Stromal cell of bone marrow (primary cell): ENCODE data around the gene SIPA1L3.

Source experiments
- DNase-seq: peaks from one replicate; pipeline ENCODE4 v3.0.0-alpha.2; 2012; ENCODE audit warnings: low read depth

Gene SIPA1L3

DNA sequence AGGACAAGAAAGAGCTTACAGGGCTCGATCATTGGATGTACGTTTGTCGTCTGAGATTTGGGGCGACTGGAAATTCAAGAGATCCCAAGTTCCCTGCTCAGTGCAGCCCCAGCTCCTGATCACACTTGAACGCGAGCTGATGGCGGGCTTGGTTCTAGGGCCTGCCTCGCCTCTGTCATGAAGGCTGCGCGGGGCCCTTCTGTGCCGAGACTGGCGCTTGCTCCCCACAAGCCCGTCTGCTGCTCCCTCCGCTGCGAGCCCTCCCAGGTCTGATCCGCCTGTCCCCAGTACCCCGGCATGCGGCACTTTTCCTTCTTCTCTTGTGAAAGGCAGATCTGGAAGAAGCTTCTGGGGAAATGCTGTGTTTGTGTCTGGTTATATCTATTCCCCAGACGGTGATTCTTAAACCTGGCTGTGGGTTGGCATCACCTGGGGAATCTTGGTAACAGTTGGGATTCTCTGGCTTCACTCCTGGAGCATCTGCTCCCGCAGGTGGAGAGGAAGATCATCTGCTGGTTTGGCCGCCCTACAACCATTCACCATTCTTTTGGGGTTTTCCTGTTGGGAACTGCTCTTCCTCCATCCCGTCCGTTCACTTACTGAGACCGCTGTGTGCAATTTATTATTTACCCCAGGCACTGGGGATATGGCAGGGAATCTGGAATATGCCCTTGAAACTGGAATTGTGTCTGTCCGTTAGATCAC is 43.6 kb downstream of the SIPA1L3 start:
- DNase-seq, result no peak

DNA sequence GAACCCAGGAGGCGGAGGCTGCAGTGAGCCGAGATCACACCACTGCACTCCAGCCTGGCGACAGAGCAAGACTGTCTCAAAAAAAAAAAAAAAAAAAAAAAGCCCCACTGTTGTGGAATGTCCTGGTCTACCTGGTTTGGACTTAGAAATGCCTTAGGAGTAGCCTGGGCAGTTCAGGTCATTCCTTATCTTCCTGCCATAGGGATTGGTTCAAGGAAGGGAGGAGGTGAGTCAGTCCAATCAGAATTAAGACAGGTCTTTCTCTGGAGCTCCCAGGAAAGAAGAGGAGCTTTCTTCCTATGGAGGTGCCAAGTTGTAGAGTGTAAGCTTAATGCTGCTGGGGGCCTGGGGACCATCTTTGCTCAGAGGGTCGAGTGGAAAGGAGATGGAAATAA is 44.8 kb downstream of the SIPA1L3 start:
- DNase-seq, result no peak

DNA sequence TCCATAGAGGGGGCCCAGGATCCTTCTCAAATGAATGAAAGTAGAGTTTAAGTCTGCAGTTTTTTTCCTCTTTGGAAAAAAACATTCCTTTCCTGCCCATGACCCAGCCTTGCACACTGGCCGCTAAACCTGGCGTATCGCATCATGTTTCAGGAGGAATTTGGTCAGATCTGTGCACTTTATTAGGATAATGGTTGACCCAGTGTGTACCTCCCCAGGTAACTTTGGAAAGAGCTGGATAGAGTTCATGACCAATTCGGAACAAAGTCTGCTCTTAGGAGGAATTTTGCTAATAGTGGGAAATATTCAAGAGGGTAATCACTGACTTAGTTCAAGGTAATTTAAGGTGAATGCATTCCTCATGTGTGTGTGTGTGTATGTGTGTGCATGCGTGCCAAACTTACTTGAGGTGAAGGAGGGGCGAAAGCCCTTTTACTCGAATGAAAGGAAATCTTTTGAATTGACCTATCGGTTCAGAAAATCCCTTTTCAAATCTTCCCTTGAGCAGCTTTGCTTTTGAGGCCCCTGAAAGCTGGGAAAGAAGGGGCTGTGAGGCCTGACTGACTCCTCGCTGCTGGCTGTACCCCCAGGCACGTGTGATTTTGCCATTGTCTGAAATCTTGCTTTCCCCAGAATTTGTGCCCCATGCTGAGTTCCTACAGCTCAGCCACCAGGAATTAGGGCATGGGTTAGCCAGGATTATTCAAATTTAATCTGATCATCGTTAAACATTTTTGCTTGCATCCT is 46.3 kb downstream of the SIPA1L3 start:
- no peak for DNase-seq

DNA sequence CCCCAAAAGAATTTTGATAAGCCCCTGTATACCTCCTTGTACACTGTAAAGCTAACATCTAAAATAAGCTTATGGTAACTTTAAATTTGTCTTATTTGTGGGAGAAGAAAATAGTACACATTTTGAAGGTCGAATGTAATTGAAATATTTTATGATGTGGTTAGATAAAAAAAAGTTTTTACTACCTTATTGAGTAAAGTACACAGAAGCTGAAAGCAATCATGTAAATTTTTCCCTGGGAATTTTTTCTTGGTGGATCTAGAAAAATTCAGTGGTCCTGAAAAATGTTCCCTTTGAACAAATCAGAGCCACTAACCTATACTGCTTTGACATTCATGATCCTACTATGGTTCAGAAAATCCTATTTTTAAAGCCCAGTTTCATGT is 46.9 kb downstream of the SIPA1L3 start:
- no peak for DNase-seq

DNA sequence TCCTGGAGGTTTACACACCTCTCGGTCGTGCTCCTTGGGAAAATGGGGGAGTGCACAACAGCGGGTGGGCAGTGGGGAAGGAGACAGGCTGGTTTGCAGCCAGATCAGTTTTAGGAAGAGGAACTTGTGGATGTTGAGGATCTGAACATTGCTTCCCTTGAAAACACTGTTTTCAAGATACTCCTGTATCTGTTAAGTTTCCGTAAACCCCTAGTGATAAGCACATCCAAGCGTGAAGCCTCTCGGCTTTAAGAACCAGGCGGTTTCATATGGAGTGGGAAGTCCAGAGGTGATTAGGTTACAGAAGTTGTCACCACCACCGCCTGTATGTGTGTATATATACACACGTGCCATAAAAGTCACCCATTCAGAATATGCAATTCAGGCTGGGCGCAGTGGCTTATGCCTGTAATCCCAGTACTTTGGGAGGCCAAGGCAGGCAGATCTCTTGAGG is 47.4 kb downstream of the SIPA1L3 start:
- DNase-seq, result no peak

DNA sequence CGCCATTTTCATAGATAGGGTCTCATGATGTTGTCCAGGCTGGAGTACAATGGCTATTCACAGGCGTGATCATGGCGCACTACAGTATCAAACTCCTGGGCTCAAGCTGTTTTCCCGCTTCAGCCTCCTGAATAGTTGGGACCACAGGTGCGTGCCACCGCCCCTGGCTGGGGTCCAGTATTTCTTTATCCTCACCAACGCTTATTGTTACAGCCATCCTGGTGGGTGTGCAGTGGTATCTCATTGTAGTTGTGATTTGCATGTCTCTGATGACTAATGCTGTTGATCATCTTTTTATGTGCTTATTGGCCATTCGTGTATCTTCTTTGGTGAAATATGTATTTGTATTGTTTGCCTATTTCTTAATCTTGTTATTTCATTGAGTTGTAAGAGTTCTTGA is 49.0 kb downstream of the SIPA1L3 start:
- no peak for DNase-seq

DNA sequence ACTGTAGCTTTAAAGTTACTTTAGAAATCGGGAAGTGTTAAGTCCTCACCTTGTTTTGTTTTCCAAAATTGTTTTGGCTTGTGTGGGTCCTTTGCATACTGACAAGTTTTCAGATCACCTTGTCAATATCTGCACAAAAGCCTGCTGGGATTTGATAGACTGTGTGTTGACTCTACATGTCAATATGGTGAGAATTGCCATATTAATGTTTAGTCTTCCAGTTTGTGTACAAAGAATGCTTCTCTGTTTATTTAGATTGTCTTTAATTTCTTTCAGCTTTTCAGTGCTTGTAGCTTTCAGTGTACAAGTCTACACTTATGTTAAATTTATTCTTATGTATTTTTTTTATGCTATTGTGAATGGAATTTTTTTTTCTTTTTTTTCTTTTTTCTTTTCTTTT is 50.2 kb downstream of the SIPA1L3 start:
- DNase-seq, result no peak

DNA sequence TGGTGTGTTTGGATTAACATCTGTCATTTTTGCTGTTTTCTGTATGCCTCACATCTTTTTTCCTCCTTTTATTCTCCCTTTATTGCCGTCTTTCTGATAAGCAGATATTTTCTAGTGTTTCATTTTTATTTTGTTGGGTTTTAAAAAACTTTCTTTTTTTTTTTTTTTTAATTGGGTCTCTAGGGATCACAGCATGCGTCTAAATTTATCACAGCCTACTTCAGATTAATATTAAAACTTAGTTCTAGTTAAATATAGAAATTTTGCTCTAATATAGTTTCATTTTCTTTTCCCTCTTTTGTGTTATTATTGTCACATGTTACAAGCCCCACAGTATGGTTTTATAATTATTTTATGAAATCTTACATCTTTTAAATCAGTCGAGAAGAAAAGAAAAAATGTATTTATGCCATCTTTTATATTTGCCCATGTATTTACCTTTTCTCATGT is 52.7 kb downstream of the SIPA1L3 start:
- DNase-seq, result no peak

DNA sequence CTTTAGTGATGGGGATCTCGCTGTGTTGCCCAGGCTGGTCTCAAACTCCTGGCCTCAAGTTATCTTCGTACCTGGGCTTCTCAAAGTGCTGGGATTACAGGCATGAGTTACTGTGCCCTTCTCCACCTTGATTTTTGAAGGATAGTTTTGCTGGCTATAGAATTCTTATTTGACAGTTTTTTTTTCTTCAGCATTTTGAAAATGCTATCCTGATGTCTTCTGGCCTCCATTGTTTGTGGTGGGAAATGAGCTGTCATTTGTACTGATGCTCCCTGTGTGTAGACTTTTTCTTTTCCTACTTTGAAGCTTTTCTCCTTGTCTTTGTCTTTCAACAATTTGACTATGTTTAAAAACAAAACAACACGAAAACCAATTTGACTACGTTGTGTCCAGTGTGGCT is 54.2 kb downstream of the SIPA1L3 start:
- DNase-seq, result no peak

DNA sequence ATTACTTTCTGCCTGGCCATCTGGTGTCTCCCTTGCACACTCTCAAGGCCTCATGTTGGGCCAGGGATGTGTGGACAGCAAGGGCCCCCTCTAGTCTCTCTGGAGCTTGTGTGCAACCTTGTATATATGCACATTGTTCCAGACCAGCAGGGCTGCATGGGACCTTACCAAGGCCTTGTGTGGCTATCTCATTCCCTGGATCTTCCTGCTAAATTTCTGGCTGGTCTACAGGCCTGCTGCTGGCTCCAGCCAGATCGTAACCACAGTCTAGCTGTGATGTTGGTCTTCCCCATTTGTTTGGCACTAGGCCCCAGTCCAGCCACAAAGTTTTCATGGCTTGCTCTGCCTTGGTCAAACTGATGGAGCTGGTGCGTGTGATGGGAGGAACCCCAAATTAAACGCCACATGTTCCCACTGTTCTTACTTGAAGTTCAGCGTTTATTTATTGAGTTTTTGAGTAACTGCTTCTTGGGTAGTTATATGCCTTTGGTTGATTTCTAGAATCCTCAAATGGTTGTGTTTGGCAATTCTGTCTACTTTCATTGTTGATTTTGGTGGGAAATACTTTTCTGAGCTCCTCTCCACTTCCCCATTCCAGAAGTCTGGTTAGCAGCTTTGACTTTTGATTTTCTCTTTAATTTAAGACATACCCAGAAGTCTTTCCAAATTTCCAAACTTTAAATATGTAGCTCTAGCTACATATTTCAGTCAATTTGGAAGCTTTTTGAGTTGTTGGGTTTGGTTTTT is 56.4 kb downstream of the SIPA1L3 start:
- DNase-seq, result peak; percentile 80

DNA sequence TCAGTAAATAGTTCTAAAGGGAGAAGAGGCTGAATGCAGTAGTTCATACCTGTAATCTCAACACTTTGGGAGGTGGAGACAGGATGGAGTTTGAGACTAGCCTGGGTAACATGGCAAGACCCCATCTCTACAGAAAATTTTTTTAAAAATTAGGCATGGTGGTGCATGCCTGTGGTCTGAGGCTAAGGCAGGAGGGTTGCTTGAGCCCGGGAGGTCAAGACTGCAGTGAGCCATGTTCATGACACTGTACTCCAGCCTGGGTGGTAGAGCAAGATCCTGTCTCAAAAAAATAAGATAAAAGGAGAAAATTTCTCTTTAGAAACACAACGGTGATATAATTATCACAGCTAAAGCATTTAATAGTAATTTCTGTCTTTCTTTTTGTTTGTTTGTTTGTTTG is 57.1 kb downstream of the SIPA1L3 start:
- no peak for DNase-seq

DNA sequence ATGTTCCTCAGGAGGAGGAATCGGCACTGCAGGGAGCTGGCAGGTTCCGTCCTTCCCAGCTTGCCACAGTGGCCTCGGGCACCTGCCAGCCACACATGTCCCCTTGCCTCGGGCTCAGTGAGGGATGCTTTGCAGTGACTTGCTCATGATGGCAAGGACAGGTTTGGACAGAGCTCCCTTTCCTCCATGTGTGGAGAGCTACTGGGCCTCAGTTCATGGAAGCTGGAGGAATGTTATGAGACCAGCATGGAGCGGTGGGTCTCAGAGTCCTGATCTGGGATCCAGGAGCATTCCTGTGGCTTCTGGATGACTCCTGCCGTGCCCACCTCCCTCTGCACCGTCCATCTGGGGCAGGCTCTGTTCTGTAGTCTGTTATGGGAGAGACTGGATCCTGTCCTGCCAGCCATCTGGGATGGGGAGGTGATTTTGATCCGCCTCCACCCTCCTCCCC is 59.2 kb downstream of the SIPA1L3 start:
- DNase-seq, result no peak

DNA sequence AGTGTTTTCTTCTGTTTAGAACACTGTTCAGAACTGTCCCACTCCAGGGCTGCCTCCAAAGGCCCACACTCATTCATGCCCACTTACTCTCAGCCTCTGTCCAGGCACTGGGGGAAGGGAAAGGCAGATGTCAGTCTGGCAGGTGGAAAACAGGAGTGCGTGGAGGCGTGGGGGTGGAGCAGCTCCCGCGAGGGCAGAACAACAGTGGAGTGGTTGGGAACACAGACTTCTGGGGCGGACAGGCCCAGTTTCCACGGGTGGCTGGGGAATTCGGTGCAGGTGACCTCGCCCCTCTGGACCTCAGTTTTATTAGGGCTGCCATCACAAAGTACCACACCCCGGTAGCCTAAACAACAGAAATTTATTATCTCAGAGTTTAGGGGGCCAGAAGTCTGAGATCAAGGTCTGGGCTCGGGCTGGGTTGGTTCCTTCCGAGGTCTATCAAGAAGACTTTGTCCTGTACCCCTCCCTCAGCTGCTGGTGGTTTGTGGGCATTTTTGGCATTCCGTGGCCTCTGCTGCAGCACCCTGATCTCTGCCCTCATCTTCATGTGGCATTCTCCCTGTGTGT is 59.7 kb downstream of the SIPA1L3 start:
- no peak for DNase-seq

DNA sequence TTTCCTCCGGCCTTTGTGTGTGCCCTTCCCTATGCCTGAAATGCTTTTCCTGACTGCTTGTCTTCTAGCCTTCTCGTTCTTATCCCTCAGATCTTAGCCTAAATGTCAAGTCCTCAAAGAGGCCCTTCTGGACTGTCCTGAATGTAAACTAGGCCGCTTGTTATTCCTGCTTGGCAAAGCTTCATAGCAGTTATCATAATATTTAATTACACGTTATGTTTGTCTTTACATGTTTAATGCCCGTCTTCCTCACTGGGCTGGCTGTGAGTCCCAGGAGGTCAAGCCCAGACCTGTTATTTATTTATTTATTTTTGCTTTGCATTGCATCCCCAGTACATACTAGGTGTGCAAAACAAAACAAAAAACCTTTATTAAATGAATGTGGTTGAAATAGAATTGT is 62.7 kb downstream of the SIPA1L3 start:
- DNase-seq, result no peak

DNA sequence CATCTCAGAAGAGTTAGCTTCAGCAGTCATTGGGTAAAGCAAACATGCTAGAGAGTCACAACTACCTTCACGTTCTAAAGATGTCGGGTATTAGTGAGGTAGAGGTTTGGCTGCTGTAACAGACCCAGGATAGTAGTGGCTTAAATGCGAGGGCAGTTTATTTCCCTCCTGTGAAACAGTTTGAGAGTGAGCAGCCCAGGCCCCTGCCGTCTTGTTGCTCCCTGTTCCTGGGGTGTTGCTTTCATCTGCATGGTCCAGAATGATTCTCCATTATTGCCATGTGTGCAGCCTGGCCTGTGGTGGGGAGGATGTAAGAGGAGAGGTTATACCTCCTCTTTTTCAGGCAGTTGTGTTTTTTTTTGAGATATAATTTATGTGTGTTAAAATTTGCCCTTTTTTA is 63.7 kb downstream of the SIPA1L3 start:
- no peak for DNase-seq

DNA sequence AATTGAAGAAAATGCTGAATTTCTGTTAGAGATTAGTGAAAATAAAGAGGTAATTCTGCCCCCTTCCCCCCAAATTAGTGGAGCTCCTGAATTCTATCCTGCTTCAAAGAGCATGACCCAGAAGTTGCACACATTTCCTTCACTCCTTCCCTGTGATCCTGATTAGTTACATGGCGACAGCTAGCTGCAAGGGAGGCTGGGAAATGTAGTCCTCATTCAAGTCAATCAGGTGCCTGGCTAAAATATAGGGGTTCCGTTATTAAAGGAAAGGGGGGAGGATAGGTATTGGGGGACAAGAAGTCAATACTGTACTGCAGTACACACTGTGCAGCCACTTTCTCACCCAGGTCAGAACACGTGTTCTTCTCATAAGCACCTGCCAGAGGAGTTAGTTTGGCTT is 65.8 kb downstream of the SIPA1L3 start:
- no peak for DNase-seq

DNA sequence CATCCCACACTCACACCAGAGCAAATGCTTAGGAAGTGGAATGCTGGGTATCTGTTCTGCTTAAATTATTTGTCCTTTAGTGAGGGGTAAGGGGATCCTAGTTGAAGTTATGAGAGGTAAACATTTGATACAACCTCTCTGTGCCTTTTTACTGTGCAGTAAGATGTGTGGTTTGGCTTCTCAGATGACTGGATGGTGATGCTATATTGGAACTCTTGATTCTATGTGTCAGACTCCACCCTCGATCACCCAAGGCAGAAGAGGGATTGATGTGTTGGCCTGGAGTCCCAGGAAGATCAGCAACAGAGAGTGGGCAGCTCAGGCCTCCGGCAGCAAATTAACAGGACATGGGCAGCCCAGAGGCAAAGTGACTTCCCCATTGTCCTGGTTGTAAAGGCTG is 66.7 kb downstream of the SIPA1L3 start:
- DNase-seq, result no peak

DNA sequence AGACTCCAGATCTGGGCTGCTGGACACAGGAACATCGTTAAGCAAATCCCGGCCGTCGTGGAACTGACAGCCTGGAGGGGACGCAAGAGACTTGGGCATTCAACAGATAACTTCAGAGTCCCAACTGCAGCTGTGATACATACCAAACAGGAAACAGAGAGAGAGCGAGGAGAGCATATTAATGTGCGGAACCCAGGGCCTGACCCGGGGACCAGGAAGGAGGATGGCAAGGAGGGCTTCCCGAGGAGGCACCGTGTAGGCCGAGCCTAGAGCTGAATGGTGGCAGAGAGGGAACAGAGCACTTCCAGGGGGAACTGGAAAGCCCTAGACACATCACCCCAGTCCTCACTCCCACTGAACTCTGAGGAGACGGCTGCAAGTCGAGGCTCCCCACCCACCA is 68.1 kb downstream of the SIPA1L3 start:
- no peak for DNase-seq

DNA sequence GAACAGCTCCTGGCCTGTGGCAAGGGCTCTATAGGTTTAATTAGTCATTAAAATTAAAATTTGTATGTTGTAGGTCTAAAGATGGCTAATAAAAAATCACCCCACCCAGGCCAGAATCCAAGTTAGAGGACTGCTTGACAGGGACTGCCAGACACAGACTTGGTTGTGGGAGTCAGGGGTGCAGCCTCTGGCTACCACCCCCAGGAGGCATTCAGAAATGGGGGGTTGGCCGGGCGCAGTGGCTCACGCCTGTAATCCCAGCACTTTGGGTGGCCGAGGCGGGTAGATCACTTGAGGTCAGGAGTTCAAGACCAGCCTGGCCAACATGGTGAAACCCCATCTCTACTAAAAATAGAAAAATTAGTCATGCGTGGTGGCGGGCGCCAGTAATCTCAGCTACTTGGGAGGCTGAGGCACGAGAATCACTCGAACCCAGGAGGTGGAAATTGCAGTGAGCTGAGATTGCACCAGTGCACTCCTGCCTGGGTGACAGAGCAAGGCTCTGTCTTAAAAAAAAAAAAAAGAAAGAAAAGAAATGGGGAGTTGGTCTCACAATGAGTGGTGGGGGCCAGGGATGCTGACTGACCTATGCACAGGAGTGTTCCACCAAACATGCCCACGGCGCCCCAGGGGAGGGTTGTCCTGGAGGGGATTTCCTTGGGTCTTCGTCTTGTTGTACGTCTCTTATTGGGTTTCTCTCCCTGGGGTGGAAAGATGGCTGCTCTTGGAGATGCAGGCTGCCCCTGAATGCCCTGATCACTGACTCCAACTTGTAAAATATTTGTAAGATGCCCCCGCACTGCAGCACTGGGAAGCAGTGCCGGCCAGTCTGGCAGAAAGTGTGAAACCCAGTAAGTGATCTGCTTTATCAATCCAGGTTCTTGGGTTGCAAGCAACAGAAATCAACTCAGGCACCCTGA is 68.8 kb downstream of the SIPA1L3 start:
- DNase-seq, result no peak

DNA sequence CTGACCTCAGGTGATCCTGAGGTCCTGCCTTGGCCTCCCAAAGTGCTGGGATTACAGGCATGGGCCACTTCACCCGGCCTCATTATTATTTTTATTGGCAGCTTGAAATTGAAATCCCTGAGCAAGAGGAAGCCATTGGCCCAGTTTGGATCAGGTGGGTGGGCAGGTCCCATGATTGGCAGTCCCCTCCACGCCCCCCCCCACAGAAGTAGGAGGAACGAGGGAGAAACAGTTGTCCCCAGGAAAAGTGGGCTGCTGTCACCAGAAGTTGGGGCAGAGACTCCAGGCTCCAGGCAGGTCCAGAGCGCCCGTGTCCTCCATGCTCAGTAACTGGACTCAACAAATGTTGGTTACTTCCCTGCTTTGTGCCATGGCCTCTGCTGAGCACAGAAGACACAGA is 70.4 kb downstream of the SIPA1L3 start:
- no peak for DNase-seq

DNA sequence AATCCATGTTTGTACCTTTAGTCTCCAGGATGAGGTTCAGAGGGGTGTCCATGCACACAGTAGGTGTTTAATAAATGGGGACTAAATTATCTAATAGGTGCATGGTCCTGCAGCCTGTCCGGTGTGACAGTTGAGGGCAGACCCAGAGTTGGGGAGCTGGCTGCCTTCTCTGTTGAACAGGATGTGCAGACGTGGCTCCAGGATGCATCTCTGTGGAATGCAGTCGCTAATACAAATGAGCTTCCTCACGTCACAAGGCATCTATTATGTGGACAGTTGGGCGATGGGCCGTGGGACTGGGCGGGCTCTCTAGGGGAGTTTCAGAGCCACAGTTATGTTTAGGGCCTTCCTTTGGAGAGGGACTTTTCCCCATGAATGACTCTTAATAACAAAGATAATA is 71.0 kb downstream of the SIPA1L3 start:
- no peak for DNase-seq
